Thyroid gland (tissue), 4 donors: ENCODE measurements around the gene CACNA1D.

Experiments used
- POLR2A ChIP-seq, 2 donors: fragments of 450-650 bp; IDR thresholded peaks; one replicate each; pipeline ENCODE4 v1.6.1; 2017; ENCODE audit warnings: antibody characterized with exemption in 2 of 2, mild to moderate bottlenecking in 2 of 2, moderate library complexity in 1 of 2
- TF ChIP-seq, protein P1 (sequence below), 6 experiments: fragments of 200-600 bp in 3 of 6; fragments of 450-650 bp in 3 of 6; sonication (generic) in 3 of 6; IDR thresholded peaks; one replicate each; pipeline ENCODE4 v1.5.1; 2016 to 2019; ENCODE audit warnings: antibody characterized with exemption in 6 of 6, mild to moderate bottlenecking in 2 of 6, inconsistent platforms in 1 of 6, moderate library complexity in 1 of 6

- TF ChIP-seq POLR2A (IDR thresholded peaks at IDR 0.05): no peak
- TF ChIP-seq, protein P1, sequence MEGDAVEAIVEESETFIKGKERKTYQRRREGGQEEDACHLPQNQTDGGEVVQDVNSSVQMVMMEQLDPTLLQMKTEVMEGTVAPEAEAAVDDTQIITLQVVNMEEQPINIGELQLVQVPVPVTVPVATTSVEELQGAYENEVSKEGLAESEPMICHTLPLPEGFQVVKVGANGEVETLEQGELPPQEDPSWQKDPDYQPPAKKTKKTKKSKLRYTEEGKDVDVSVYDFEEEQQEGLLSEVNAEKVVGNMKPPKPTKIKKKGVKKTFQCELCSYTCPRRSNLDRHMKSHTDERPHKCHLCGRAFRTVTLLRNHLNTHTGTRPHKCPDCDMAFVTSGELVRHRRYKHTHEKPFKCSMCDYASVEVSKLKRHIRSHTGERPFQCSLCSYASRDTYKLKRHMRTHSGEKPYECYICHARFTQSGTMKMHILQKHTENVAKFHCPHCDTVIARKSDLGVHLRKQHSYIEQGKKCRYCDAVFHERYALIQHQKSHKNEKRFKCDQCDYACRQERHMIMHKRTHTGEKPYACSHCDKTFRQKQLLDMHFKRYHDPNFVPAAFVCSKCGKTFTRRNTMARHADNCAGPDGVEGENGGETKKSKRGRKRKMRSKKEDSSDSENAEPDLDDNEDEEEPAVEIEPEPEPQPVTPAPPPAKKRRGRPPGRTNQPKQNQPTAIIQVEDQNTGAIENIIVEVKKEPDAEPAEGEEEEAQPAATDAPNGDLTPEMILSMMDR (IDR thresholded peaks at IDR 0.05): no peak
Observed at GRCh38 chr3:53489386-53489785, 5.0 kb upstream of the CACNA1D start.
